Measurements from ENCODE around the gene PSMG1.
"Not testable (repeated sequence)": the region's sequence is repeated elsewhere in the genome, so short reads cannot be mapped to it uniquely, and the experiment has no call there.

Gene PSMG1

DNA sequence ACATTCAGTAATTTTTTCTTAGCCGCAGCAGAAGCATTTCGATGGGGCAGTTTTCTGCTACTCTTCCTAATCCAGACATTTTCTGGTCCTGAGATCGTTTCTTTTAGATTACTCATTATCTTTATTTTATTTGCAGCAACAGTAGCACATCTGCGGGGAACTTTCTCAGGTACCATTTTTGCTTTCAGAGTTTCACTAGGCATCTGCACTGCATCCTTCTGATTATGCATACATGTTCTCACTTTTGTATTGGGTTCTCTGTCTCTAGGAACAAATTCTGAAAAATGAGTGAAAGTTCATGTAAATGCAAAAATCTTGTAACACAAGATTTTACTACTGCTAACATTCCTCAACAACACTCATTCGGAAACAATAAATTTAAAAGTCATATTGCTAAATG, 3.9 kb upstream of the PSMG1 start:
- DNase-seq: no peak

DNA sequence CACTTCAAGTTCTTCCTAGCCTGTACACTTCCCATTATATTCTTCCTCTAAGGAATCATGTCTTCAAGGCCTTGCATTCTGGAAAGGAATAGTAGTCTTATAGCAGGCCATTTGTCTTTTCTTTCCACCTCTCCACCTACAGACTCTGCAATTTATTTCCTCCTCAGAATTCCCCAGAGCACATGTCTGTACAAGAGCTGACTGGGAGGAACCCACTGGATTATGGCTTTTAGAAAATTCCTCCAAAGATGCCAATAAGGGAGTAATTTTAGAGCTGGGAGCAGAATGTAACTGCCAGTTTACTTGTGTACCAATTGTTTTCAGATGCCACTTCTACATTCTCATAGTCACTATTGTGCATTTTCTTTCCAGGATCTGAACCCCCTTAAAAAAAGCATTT, 3.4 kb upstream of the PSMG1 start:
- no peak for DNase-seq

DNA sequence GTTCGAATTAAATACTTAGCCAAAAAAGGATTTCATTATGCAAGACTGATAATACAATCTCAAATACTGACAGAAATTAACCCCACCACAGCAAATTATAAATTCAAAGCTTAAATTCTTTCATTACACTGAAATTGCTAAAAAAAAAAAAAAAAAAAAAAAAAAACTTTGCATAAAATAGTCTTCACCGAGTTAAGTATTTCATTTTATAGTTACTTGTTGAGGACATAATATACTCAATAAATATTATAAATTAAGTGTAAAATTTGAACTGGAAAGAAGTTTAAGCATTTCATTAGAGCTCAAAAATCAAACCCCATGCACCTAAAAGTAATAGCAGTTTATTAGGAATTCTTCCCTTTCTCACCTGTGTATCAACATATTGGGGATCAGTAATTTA, 1.9 kb upstream of the PSMG1 start:
- DNase-seq: no peak

DNA sequence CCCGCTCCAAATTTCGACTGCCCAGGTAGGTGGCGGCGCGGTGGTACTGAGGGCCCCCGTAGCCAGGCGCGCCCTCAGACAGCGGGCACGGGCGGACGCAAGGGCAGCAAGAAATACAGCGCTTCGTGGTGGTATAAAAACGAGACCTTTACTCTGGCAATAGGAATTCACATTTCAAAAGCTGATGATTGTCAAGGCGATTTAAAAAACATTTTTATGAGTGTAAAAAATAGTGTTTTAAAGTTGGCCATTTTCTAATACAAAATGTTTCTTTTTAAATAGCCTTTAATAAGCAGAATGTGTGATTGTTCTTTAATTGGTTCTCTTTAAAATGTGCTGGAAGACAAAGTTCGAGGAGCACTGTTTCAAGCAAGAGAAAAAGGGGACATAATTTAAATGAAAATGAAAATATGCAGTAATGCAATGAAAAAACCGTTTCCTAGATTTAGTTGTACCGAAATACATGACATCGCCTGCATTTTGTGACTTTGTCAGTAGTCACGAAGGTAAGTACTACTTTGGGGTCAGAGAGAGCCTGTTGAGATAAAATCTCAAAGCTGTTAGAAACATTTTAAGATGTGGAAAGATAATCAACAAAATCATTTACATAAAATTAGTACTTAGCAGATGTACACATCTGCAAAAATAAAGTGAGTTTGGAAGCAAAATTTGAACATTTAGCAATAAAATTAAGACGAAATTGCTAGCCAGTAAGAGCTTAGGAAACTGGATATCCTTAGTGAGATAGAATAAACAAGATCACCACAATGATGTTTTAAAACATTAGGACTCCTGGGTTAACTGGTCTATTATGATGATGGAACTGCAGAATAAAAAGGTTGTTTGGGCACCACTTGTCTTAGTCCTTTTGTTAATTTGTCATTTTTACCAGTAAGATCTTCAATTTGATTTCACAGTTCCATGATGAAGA, 1.1 kb upstream of the PSMG1 start:
- no peak for DNase-seq

DNA sequence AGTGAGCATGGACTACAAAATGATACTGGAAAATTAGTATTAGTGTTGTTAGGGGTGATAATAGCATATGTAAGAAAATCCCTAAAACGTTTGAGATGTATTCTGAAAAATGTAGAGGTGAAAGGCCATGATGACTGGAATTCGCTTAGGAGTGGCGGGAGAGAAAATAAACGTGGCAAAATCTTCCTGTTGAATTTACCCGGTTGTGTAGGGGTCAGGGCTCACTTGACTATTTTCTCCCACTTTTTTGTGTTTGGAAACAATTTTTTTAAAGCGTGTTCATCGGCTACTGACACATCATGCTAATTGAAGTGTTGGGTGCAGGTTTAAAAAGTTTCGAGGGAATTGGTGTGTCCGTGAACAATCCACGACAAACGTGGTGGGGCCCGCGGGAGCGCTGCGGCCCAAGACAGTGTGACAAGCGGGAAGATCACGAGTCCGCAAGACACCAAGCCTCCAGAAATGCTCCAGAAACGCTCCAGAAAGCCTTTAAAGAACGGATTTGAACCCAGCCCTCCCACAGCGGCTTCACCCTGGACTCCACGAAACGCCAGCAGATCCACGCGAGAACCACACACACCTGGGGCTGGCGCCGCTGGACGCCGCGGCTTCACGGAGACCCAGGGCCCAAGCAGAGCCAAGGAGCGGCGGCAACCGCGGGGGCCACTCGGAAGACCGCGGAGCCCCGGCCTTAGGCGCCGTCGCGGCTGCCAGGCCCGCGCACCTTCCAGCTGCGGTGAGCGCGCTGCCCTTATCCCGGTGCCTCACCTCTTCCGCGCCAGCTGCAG, 573 bp downstream of the PSMG1 start:
- DNase-seq: peak; percentile 31

DNA sequence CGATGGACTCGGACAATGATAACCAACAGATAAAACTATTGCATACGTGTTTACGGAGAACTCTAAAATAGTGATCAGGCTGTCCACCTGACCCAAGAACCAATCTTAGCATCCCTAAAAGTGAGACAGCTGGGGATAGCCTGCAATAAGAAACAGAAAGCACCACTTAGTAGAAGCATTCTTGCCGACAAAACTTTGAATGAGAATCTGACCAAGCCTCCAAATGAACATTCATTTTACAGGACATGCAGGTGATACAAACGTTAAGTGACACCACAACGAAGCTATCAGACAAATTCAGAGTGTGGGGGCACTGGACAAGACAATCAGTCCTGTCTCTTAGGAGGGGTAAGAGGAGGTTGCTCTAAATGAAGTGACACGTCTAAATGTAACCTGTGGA, 1.2 kb downstream of the PSMG1 start:
- DNase-seq: no peak

DNA sequence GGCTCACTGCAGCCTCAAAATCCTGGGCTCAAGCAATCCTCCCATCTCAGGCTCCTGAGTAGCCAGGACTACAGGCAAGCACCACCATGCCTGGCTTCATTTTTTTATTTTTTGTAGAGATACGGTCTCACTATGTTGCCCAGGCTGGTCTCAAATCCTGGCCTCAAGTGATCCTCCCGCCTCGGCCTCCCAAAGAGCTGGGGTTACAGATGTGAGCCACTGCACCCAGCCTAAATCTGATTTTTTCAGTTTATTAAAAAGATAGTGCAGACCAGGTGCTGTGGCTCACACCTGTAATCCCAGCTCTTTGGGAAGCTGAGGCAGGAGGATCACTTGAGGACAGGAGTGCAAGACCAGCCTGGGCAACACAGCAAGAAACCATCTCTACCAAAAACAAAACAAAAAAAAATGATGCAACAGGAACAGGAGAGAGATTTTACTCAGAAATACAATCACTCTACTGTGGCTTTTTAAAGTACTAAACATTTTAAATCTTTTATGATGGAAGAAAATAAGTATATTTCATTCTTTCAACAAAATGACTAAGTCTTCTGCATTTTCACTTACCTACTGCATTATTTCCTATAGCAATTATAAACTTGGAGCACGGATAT, 1.9 kb downstream of the PSMG1 start:
- no peak for DNase-seq

DNA sequence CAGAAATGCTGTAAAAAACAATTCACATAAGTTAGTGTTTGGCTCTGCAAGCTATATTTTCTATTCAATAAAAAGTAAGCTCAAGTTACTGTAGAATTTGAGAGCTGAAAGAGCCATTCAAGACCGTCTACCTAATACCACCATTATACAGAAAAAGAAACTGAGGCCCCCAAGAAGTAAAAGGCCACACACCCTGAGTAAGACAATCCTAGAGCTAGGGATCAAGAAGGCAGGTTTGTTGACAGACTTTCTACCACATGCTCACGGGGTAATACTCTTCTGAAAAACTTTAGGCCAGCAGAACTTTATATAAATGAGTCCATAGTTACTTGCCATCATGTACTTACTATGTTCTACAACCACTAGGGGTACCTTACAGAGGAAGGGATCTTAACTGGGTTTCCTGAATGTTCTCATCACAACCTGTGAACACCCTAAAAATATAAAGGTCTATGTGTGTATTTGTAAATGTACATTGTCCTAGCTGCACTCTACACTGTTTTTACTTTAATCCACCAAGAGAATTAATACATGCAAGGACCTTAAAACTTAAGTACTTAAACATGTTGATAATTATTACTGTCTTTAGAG, 2.7 kb downstream of the PSMG1 start:
- no peak for DNase-seq

DNA sequence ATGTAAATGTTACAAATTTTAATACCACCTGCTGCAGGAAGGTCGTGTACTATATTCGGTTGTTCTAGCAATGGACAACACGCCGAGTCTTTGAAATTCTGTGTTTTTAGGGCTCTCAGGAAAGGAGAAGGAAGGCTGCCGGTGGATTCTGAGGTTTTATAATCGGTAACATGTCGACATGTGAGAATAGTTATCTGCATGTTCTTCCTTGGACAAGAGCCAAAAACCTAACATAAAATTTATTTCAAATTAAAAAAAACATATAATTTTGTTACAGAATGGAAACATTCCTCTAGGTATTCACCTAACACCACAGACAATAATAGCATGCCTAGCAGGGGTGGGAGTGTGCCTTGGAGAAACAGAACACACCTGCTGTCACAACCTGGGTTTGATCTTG, 4.8 kb downstream of the PSMG1 start:
- no peak for DNase-seq

DNA sequence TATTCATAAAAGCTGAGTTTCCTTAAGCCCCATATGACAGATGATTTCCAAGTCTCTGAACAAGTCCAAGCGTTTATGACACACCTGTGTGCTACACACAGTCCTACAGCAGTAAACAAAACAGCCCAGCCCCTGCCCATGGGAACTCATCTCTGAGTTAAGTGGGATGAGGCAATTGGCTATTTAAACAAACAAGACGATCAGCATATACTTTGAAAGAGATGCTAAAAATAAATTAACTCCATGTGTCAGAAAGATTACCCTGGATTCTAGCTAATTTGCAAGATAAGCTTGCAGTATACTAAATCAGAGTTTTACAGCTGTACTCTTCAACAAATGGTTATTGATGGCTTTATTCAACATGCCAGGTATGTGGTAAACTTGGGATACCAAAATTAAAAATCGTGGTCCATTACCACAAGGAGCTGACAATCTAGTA, 7.0 kb downstream of the PSMG1 start:
- DNase-seq: peak; percentile 32

DNA sequence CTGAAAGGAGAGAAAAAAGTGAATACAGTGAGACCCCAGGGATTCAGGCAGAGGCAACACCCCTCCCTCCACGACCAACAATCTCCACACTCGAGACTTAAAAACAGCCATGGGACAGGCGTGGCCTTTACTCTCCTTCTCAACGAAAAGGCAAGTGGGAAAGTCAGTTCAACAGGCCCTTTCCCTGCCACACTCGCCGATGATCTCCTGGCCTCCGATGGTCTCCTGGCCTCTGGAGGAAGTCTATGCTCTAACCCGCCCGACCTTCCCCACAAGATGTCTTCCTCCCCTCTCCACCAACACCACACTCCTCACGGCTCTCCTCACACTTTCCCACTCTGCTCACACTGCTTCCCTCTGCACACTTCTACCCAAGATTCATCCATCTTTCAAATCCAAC, 7.6 kb downstream of the PSMG1 start:
- no peak for DNase-seq

DNA sequence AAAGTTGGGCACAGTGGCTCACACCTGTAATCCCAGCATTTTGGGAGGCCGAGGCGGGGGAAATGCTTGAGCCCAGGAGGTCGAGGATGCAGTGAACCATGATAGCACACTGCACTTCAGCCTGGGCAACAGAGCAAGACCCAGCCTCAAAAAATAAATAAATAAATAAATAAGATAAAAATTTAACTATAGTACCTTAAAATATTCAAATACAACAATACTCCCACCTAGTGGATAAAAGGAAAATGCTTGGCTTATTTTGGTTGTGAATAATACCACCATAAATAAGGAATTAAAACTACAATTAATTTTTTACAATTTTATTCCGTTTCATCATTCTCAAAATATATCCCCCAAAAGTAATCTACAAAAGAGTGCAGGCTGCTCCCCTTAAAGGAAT, 8.1 kb downstream of the PSMG1 start:
- peak; percentile 12 for DNase-seq

DNA sequence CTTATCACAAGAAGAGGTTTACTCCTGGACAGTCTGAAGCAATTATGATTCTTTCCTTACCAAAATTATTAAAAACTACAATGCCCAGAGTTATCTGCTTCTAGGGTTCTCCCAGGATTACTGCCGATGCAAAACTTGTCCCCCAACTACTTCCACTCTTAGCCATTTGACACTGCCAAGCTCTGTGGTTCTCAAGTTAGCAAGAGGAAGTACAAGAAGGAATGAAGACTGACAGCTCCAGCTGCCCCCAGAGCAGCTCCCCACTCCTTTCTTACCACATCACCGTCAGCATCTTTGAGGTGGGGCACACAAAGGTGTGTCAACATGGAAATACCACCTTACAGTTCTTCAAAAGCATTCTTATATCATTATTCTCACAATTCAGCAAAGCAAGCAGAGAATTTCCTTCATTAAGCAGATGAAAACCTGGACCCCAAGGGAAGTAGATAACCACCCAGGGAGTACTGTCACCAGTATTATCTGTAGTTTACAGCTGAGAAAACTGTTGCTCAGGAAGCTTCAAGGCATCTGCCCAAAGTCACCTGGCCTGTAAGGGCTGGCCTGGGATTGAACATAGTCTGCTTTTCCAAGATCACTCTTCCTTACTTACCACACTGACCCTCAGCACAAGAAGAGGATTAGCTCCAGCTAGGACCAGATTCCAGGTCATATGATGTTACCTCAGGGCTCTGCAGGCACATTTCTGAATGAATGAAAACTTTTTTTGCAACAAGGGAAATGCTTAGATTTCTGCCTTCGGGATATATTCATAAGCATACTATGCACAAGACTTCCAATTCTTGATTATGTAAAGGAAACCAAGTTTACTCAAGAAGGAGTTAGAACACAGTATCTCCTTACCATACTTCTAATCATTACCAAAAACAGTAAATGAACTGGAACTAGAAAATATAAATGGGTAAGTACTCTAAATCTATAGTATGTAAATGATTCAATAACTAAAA, 9.3 kb downstream of the PSMG1 start:
- DNase-seq: no peak

DNA sequence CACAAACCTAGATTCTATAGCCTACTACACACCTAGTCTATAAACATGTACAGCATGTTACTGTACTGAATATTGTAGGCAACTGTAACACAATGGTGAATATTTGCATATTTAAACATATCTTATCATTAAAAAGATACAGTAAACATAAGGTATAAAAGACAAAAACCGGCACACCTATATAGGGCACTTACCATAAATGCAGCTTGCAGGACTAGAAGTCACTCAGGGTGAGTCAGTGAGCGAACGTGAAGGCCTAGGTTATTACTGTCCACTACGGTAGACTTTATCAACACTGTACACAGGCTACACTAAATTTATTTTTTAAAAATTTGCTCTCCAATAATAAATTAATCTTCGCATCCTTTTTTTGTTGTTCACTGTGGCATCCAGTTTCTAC, 13.3 kb downstream of the PSMG1 start:
- no peak for DNase-seq

DNA sequence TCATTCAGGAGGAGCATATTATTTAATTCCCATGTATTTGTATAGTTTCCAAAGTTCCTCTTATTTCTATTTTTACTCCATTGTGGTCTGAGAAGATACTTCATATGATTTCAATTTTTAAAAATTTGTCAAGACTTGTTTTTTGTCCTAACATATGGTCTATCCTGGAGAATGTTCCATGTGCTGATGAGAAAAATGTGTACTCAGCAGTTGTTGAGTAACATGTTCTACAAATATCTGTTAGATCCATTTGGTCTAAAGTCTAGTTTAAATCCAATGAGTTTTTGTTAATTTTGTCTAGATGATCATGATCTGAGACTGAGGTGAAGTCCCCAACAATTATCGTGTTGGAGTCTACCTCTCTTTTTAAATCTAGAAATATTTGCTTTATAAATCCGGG, 14.5 kb downstream of the PSMG1 start:
- no peak for DNase-seq

DNA sequence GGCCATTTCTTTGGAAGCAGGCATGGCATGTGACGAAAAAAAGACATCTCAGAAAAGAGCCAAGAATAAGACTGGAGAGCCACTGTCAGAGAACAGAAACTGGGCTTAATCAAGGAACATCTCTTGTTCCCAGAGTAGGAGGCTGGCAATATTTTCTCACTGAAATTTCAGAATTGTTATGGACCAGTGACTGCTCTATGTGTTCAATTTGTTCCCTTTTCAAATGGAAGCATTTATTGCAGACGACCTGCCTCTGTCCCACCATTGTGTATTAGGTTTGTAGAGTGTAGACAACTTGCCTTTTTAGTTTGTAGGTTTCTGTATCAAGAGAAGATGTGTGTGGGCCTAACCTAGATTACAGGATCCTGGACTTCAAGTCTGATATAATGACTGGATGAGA, 18.7 kb downstream of the PSMG1 start:
- no peak for DNase-seq

DNA sequence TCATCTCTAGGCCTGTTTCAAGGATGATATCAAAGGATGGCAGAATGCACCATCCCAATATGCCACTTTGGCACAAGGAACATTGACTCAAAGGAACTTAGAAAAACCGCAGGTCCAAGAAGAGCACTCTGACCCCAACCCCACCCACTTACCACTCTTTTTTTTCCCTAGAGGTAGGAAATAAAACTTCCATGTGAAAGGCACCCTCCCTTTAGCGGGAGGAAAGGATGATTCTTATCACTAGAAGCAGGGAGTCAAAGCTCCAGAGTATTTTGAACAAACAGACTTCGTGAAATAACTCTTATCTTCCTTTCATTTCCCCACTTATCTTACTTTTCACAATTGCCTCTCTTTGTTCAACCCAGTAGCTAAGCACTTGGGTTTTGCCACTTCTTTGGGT, 22.2 kb downstream of the PSMG1 start:
- no peak for DNase-seq

DNA sequence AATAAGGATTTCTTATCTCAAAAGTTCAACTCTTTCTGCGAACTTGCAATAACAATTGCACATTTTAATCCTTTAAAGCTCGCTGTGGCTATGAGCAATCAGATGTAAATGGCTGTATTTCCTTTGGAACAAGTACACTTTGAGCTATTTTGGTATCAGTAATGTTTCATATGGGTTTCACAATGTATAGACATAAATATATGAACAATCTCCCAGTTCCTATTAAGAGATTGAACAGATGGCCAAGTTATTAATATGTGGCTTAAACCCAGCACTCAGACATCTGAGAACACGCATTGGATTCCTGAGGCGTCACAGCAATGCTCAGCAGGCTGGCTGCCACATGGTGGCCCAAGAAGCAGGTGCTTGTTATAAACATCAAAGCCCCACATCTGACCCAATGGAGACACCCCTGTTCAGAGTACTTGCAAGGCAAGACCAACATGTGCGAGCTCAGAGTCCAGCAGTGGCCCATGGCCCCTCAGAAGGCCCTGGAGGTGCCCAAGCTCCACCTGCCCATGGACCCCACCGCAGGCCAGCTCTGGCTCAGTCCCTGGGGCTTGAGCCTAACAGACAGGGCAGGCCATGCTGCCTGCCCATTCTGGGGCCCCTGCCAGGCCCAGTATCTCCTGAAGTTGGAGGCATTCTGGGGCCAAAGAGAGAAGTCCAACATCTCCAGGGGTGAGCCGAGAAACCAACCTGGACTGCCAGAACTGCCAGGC, 23.7 kb downstream of the PSMG1 start:
- DNase-seq: no peak

DNA sequence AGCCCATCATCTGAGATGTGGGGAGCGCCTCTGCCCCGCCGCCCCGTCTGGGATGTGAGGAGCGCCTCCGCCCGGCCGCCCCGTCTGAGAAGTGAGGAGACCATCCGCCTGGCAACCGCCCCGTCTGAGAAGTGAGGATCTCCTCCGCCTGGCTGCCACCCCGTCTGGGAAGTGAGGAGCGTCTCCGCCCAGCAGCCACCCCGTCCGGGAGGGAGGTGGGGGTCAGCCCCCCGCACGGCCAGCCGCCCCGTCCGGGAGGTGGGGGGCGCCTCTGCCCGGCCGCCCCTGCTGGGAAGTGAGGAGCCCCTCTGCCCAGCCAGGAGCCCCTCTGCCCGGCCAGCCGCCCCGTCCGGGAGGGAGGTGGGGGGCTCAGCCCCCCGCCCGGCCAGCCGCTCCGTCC, 26.0 kb downstream of the PSMG1 start:
- not testable (repeated sequence) for DNase-seq

DNA sequence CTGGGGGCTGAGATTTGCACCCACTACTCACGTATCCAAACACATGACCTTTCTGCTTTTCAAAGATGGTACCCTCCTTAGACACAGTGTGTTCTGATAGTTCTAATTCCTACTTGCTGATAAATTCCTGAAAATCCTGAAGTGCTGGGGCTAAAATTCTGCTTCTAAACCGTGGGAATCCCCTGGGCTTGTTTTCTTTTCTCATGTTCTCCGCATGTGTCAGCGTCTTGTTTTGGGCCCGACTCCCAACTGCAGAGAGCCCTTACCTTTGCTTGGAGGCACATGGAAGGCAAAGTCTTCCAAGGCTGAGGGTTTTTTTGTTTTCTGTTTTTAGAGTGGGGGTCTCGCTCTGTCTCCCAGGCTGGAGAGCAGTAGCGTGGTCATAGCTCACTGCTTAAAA, 27.2 kb downstream of the PSMG1 start:
- no peak for DNase-seq

DNA sequence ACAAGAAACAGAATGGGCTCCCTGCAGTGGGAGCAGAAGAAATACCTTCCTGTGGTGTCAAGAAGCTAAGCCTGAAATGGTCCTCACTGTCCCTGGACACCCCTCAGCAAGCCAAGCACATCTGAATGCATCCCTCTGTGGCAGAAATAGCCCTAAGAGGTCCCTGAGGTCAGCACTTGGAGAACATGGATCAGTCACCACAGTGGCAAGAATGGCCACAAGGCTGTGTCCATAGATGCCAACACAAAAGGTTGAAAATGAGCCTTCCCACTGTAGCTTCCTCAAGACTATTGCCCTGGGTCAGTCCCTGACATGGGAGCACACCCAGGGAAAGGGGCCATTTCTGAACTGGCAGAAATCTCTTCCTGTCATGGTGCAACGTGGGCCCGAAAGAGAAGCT, 27.7 kb downstream of the PSMG1 start:
- DNase-seq: no peak
